ENCODE results near the gene TAPT1.

DNA sequence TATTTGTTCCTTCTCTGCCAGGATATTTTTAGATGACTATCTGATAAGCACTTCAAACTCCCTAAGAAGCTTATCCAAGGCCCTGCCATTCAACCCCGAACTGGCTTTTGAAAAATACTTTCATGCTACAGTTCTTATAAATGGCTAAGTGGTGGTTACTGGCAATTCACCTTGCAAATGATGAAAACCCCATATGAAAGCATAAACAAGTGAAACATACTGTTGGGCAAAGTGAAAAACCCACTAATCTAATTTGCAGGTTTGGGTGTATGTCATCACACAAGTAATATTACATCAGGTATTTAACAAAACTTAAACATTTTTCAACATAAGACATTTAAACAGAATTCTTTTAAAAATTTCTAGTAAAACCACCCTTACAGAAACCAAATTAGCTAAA lies 31.1 kb downstream of the TAPT1 start:
- TF ChIP-seq, protein P1, sequence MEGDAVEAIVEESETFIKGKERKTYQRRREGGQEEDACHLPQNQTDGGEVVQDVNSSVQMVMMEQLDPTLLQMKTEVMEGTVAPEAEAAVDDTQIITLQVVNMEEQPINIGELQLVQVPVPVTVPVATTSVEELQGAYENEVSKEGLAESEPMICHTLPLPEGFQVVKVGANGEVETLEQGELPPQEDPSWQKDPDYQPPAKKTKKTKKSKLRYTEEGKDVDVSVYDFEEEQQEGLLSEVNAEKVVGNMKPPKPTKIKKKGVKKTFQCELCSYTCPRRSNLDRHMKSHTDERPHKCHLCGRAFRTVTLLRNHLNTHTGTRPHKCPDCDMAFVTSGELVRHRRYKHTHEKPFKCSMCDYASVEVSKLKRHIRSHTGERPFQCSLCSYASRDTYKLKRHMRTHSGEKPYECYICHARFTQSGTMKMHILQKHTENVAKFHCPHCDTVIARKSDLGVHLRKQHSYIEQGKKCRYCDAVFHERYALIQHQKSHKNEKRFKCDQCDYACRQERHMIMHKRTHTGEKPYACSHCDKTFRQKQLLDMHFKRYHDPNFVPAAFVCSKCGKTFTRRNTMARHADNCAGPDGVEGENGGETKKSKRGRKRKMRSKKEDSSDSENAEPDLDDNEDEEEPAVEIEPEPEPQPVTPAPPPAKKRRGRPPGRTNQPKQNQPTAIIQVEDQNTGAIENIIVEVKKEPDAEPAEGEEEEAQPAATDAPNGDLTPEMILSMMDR (IDR thresholded peaks at IDR 0.05) = no peak
- TF ChIP-seq POLR2A (IDR thresholded peaks at IDR 0.05) (no peak), POLR2AphosphoS5 (IDR thresholded peaks at IDR 0.05) (no peak)

All from sigmoid colon (tissue), 4 donors.